Ovary (tissue), 3 donors: ENCODE data around the gene UNC5C.

Source experiments
- EP300 ChIP-seq: sonication (generic); formaldehyde crosslinking; IDR thresholded peaks from one replicate; pipeline ENCODE4 v1.6.1; 2017; ENCODE audit warnings: antibody characterized with exemption
- TF ChIP-seq, protein P1 (sequence below), 3 donors: fragments of 450-650 bp in 2 of 3; fragments of 200-600 bp in 1 of 3; IDR thresholded peaks; one replicate each; pipeline versions ENCODE4 v1.5.1 to v1.8.0; 2016 to 2022; ENCODE audit warnings: antibody characterized with exemption in 3 of 3, mild to moderate bottlenecking in 1 of 3
- donor health status: DM: no; HTN: no; CAD: no.

GRCh38 chr4:95516528-95517017 is 32.2 kb downstream of the UNC5C start:
- TF ChIP-seq, protein P1, sequence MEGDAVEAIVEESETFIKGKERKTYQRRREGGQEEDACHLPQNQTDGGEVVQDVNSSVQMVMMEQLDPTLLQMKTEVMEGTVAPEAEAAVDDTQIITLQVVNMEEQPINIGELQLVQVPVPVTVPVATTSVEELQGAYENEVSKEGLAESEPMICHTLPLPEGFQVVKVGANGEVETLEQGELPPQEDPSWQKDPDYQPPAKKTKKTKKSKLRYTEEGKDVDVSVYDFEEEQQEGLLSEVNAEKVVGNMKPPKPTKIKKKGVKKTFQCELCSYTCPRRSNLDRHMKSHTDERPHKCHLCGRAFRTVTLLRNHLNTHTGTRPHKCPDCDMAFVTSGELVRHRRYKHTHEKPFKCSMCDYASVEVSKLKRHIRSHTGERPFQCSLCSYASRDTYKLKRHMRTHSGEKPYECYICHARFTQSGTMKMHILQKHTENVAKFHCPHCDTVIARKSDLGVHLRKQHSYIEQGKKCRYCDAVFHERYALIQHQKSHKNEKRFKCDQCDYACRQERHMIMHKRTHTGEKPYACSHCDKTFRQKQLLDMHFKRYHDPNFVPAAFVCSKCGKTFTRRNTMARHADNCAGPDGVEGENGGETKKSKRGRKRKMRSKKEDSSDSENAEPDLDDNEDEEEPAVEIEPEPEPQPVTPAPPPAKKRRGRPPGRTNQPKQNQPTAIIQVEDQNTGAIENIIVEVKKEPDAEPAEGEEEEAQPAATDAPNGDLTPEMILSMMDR (IDR thresholded peaks at IDR 0.05) = no peak
- no peak for TF ChIP-seq EP300
